HG02840 (cell line): ENCODE results near the gene UBE2V1.

Experiments used
- ATAC-seq: cut with Tn5 transposase; IDR thresholded peaks from one replicate; pipeline ENCODE4 v1.9.1; 2021; ENCODE audit warnings: mild to moderate bottlenecking, moderate library complexity, moderate number of reproducible peaks; ENCODE audit not compliant: unreplicated experiment, low FRiP score

The UBE2V1 gene

DNA sequence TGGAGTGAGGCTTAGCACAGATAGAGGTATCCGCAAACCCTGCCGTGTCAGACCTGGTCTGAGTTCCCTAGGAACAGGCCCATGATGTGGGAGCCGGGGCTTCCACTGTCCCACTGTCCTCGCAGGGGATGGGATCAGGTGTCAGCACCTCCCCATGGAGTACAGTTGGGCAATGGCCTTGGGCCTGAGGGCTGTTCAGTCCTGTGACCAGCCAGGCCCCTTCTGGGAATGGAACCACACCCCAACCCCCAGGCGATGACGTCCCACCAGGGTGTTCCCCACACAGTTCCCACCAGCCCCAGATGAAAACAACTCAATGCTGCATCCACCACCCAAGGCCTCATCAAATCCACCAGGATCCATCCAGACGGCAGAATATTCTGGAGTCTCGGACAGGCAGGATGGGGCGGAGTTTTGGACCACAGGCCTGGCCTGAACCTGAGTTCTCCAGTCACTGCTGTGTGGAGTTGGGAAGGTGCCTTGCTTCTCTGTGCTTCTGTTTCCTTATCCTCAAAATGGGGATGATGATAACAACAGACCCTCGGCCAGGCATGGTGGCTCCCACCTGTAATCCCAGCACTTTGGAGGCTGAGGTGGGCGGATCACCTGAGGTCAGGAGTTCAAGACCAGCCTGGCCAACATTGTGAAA lies 62.2 kb downstream of the UBE2V1 start:
- ATAC-seq = no peak

DNA sequence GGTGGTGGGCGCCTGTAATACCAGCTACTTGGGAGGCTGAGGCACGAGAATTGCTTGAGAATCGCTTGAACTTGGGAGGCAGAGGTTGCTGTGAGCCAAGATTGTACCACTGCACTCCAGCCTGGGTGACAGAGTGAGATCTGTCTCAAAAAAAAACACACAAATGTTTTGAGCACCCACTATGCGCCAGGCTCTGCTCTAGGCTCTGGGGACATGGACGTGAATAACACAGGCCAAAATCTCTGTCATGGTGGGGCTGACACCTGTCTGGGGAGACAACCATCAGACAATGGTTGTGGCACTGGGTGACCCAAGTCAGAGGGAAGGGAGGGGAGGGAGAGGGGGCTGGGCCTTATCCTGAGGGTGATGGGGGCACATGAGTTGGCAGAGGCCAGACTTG lies 62.7 kb downstream of the UBE2V1 start:
- no peak for ATAC-seq

DNA sequence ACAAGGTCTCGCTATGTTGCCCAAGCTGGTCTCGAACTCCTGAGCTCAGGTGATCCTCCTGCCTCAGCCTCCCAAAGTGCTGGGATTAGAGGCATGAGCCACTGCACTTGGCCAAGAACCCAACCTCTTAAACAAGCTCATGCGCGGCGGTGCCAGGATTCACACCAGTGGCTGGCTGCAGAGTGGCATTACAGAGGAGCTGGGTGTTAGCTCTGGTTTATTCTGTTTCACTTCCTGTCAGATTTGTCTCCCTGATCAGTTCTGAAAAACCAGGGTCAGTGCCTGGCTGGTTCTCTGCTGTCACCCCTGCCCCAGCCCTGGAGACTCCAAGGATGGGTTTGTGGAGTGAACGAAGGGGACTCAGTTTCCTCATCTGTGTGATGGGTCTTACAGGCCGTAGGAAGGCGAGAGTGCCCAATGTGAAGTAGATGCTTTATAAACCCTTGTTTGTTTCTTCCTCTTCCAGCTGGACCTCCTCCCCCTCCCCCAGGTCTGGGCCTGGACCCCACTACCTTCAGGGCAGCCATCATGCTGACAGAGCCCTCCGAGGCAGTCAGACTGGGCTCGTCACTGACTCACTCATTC lies 63.4 kb downstream of the UBE2V1 start:
- ATAC-seq = no peak

DNA sequence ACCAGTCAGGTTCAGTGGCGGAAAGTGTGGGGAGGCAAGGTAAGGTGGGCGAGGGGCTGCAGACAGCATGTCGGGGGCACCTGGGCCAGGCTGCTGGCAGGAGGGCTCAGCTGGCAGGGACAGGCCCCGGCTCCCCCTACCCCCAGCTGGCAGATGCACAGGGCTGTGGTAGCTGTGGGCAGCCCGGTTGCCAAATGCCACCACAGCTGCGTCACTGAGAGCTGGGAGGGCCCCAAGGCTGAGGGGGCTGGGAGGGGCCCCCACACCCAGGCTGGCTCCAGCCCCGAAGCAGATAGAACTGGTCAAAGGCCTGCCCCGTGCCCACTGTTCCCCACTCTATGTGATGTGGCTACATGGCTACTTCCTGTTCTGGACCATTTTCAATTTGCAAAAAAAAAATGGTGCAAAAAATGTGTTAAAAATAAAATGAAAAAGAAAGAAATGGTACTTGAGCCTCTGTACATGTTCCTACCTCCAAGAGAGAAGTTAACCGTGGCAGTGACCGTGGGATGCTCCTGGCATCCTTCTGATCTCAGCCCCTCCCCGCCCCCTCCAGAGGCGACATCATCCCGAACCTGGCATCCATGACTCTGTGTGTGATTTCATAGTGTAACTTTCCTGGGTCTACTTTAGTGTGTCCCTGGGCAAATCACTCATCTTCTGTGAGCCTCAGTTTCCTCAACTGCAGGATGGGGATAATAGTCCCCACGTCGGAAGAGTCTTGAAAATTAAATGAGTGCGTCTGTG lies 64.4 kb downstream of the UBE2V1 start:
- ATAC-seq = no peak

DNA sequence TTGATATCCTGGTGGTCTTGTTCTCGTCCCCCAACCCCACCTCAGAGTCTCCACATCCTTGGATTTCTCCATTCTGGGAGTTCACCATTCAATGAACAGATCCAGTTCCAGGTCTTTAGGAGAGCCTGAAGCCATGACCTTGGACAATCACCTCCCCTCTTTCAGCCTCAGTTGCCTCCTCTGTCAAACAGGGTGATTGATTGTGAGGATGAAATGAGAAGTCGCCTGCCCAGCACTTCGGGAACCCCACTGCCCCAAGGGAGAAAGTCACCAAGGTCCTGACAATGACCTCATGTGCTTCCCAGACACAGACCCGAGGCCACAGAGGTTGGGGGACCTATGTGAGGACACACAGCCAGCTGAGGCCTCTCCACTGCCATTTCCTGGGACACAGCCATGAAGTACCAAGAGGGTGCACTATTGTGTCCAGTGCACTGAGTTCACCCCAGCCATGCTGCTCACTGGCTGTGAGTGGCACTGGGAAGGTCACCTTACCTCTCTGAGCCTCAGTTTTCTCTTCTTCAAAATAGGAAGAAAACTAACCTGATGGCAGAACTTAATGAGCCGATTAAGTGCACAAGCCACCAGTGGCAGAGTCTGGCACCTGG lies 68.5 kb downstream of the UBE2V1 start:
- ATAC-seq = no peak

DNA sequence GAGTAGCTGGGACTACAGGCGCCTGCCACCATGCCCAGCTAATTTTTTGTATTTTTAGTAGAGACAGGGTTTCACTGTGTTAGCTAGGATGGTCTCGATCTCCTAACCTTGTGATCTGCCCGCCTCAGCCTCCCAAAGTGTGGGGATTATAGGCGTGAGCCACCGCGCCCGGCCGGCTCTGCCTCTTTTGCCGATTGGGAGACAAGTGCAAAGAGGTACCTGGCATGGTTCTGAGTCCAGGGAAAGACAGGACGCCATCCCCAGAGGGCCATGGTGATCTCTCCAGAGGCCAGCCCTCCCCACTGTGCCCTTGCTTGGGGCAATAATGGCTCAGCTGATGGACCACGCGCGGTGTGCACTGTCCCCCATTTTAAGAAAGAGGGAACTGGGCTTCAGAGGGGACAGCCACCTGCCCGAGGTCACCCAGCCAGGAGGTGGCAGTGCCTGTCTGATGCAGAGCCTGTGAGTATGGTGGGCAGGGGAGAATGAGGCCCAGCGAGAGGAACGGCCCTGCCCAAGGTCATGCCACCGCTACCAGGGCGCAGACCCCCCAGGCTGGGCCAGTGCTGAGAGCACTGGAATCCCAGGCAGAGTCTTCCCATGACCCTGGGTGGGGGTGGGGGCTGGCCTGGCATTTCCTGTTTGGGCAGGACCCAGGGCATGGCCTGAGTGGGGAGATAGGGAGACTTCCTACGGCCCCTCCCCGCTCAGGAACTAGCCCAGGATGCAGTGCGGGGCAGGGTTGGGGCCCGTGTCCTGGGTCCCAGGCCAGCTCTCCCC lies 69.2 kb downstream of the UBE2V1 start:
- ATAC-seq = no peak

DNA sequence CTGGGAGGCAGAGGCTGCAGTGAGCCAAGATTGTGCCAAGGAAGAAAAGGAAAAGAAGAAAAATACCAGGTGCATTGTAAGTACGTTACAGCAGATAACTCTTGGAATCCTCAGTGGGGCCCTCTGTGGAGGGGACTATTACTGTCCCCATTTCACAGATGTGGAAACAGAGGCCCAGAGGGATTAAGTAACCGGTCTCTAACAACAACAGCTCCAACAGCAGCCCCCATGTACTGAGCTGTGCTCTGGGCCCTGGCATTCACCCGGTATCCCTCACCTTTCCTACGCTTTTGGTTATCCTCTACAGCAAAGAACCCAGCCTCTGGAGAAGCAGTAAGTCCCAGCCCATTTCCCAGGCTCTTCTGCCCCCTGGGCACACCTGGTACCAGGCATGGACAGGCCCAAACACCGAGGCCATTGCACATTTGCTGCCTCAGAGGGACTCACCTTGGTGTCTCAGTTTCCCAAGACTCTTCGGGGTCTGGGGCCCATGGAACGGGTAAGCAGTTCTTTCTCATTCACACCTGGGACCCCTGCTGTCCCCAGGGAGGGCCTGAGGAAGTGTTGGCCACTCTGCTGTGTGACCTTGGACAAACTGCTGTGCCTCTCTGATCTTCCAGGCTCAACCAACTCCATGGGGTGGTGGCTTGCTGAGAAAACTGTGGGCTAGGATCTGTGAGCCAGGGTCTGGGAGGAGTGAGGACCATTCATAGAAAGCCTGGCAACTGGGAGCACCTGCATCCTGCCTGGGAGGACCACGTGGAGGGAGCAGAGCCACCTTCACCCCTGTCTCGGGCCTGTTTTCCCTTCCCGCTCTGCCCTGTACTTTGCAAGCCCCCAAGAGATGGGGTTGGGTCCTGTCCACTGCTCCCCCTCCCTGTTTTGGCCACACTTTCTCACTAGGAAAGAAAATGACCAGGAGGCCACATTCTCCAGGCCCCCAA lies 70.3 kb downstream of the UBE2V1 start:
- ATAC-seq = no peak

DNA sequence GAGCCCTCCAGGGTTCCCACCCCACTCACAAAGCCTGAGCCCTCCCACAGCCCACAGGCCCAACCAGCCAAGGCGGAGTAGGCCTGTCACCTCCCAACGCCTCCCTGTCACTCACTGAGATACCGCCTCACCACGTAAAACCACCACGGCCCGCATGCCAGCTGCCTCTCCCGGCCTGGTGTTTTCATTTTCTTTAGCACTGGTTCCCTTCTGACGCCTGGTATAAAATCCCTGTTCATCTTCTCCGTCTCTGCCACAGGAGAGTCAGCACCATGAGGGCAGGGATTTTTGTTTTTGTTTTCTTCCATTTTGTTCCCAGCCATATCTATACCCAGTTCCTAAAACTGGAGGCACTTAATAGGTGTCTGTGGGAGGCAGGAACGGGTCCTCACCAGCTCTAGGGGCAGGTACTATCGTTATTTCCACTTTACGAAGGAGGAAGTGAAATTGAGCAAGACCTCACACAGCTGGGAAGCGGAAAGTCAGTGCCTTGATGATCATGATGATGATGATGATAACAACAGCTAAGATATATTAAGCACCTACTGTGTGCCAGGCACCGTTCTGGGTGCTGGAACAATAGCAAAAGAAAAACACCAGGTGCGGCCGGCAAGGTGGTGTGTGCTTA lies 71.6 kb downstream of the UBE2V1 start:
- ATAC-seq = no peak

DNA sequence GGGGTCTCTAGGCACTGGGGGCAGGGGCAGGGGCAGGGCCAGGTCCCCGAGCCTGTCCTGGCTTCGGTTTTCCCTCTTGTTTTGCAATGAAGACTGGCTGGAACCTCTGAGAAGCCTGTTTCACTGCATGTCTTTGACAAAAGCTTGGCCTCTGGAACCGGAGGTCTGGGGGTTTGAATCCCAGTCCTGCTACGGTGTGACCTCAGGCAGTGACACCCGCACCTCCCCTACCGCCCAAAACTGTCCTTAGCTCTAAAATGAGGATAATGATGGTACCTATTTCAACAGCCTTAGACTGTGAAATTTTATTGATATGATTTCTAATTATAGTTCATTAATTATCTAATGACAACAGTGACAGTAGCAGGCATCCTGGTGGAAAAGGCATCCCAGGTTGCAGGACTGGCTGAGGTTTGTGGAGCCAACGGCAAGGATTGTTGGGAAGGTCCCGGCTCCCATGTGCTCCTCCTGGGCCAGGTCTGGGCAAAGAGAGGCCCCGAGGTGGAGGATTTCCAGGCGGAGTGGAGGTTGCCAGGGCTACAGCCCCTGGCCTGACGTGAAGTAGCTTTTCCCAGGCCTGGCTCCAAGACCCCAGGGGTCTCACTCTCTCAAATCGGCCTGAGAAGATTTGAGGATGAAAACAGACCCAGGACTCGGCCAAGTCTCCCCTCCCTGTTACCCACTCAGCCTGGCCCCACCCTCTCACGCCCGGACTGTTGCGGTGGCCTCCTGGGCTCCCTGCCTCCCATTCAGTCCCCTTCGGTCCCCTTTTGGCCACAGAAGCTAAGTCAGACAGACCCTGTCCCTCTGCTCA lies 72.3 kb downstream of the UBE2V1 start:
- ATAC-seq = no peak

DNA sequence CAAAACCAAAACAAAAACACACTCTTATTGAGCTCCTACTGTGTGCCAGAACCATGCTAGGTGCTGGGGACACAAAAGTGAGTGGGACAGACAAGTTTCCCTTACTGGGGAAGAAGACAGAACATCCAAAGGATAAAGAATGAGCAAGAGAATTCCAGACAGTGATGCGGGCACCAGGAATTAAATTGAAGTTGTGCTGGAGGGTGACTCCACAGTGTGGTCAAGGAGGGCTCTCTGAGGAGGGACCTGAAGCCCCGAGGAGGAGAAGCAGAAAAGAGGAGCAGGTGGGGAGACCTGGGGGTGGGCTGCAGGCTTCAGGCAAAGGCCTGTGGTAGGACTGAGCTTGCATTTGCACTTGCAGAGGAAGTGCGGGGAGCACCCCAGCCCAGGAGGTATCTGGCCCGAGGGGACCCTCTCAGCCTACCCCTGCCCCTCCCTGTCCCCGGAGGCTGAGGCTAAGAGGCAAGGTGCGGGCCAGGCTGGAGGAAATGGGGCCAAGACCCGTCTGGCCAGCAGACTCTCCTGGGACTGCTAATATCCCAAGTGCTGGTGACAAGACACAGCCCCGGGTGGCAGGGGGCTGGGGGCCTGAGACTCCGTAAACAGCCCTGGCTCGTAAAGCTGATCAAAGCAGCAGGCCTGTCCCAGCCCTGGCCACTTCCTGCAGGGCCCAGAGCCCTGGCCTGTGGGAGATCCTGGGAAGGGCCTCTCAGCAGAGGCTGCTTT lies 73.1 kb downstream of the UBE2V1 start:
- no peak for ATAC-seq

DNA sequence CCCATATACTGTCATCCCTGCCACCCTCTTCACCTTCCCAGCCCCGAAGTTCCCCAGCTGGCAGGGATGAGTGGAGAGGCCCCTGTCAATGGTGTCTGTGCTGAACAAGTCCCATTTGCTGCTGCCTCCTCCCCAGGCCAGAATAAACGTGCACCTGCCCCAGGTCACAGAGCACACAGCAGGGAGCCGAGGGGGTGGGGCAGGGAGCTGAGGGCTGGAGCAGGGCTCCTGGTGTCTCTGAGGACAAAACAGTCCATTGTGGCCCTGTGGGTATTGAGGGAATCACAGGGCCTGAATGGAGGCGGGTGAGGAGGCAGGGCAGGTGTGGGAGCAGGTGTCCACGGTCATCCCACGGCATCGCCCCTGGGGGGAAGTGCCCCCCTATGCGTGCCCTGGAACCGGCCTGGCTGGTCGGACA lies 74.4 kb downstream of the UBE2V1 start:
- ATAC-seq = no peak

DNA sequence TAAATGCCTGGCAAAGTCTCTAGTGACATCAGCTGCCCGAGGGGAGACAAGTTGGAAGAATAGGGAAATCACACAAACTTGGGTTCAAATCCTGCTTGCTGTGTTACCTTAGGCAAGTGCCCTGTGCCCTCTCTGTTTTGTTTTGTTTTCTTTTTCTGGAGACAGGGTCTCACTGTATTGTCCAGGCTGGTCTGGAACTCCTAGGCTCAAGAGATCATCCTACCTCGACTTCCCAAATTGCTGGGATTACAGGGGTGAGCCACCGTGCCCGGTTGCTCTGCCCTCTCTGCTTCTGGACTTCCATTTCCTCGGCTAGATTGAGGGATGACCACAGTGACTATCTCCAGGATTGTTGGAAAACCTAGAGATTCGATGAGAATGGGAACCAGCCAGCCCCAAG lies 74.8 kb downstream of the UBE2V1 start:
- no peak for ATAC-seq

DNA sequence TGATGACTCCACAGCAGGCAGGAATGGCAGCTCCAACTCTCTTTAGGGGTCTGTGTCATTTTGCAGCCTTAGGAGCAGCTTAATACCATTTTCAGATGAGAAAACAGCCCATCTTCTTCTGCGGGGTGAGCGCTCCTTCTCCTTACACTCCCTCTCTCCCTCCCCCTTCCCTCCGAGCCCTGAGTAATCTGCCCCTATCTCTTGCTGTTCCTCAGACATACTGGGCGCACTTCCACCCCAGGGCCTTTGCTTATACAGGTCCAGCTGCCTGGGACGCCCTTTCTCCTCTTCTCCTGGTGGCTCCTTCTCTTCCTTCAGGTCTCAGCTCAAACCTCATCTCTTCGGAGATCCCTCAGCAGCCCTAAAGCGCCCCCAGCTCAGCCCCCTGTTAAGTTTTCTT lies 75.4 kb downstream of the UBE2V1 start:
- no peak for ATAC-seq

DNA sequence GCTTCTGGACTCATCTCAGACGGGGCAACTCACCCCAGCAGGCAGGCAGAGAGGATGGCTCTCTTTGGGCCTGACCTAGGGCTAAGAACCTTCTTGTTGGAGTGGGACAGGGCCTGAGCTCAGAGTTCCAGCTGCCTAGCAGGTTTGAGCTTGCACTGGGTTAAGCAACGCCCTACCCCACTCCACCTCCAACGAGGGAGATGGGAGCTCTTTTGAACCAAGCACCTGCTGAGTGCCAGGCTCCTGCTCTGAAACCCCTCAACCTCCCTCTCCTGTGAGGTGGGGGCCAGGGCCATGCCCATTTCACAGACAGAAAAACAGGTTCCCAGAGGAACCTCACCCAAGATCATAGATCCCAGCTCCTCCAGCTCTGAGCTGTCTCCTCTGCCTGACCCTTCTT lies 75.8 kb downstream of the UBE2V1 start:
- ATAC-seq = no peak

DNA sequence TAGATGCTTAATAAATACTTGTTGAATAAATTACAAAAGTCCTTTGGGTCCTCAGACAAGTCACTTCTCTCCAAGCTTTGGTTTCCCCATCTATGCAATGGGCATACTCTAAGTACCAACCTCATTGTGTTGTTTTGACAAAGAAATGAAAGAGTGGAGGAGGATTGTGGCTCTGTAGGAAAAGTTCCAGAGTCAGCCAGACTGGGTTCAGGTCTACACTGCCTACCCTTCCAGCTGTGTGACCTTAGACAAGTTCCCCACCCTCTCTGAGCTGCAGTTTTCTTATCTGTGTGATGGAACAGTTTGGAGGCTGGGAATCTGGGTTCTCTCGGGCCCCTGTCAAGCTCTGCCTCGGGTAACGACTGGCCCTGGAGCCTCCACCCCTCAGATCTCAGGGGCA lies 76.2 kb downstream of the UBE2V1 start:
- ATAC-seq = no peak

DNA sequence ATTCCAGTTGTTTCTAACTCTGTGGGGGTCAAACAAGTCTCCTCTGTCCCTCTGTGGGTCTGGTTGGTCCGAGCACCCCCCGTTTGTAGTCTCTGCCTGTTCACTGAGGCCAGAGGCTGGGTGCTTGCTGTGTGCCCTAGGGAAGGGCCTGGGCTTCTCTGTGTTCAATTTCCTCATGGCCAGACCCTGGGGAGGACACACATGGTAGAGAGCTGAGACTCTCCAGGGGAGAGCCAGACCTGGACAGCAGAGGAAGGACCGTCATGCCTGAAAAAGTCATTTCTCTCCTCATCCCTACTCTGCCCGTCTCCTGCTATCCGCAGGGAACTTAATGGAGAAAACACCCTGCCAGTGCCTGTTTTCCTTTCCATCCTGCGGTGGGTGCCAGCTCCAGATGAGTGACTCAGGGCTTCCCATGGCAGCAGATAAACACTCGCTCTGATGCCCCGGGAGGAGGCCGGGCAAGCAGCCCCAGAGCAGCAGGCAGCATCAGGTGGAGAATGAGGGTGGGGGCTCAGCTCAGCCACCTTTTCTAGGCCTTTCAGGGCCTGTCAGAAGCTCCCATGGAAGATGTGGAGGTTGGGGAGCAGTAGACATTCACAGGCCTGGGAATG lies 78.3 kb downstream of the UBE2V1 start:
- ATAC-seq = no peak

DNA sequence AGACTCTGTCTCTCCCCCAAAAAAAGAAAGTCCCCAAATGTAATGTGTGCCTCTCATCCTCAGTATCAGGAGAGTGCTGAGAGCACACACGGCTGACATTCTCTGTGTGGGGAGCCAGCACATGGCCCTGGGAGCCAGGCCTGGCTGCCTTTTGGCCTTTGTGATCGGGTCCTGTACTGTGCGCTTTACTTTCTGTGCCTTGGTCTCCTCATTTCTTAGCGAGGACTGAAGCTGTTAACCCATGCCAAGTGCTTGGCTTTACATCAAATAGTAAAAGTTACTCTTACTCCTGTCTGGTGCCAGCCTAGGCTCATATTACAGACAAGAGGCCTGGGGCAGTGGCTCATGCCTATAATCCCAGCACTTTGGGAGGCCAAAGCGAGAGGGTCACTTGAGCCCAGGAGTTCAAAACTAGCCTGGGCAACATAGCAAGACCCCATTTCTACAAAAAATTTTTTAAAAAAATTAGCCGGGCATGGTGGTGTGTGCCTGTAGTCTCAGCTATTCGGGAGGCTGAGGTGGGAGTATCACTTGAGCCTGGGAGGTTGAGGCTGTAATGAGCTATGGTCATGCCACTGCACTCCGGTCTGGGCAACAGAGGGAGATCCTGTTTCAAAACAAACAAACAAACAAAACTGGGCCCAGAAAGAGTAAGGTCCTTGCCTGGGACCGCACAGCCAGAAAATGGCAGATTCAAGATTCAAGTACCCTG lies 79.8 kb downstream of the UBE2V1 start:
- ATAC-seq = no peak
